DOHH2 (cell line): ENCODE results near the gene REXO4.

Source experiments
- CTCF ChIP-seq: fragments of 200-600 bp; sonication (generic); IDR thresholded peaks from one replicate; pipeline ENCODE4 v1.5.1; 2014; ENCODE audit warnings: antibody characterized with exemption, mild to moderate bottlenecking, low read depth, low read length; ENCODE audit not compliant: poor library complexity, severe bottlenecking
- EZH2phosphoT487 ChIP-seq: fragments of 200-600 bp; sonication (generic); IDR thresholded peaks from 2 replicates; pipeline ENCODE4 v1.6.1; 2017; ENCODE audit warnings: borderline replicate concordance, mild to moderate bottlenecking, antibody characterized with exemption, low read length, moderate library complexity, mixed read lengths

- TF ChIP-seq EZH2phosphoT487 (no peak), CTCF (no peak)
Observed at GRCh38 chr9:133455936-133456335, 38.1 kb upstream of the REXO4 start.
